HG02798 (cell line): ENCODE measurements around the gene CHM.
A peak's percentile ranks its signal among the peaks of the same experiment; 100 is the strongest.
"Not testable (repeated sequence)": the region's sequence is repeated elsewhere in the genome, so short reads cannot be mapped to it uniquely, and the experiment has no call there.

ENCODE experiments used
- ATAC-seq: cut with Tn5 transposase; IDR thresholded peaks from one replicate; pipeline ENCODE4 v1.9.1; 2021; ENCODE audit warnings: mild to moderate bottlenecking; ENCODE audit not compliant: unreplicated experiment, poor library complexity

The CHM gene, protein sequence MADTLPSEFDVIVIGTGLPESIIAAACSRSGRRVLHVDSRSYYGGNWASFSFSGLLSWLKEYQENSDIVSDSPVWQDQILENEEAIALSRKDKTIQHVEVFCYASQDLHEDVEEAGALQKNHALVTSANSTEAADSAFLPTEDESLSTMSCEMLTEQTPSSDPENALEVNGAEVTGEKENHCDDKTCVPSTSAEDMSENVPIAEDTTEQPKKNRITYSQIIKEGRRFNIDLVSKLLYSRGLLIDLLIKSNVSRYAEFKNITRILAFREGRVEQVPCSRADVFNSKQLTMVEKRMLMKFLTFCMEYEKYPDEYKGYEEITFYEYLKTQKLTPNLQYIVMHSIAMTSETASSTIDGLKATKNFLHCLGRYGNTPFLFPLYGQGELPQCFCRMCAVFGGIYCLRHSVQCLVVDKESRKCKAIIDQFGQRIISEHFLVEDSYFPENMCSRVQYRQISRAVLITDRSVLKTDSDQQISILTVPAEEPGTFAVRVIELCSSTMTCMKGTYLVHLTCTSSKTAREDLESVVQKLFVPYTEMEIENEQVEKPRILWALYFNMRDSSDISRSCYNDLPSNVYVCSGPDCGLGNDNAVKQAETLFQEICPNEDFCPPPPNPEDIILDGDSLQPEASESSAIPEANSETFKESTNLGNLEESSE

DNA sequence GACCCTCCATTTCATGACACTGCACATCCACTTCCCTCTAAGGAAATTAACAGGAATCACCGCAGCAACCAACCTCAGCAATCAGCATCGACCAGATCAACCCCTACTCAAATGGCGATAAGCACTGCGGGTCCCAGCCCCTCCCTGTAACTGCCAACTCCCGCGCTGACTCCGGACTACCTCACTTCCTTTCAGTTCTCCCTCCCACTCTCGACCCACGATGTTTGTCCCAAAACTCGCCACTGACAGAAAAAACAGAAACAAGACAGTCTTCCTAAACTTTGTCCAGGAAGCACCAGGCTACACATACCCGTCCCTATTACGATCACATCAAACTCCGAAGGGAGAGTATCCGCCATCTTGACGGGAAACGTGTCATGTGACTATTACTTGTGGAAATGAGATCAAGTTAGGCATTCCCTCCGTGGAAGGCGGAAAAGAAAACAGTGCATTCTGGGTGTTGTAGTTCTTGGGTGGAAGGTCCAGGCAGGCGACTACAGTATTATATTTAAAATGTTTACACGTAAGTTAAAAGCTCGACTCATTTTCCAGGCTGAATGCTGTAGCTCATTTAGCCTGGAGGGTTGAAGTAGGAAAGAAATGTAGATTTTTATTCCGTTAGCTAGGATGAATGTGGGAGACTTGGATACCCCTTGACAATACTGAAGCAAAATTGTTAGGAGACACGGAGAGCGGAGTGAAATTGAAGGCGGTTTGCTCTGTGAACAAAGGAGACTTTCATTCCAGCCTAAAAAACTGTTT is at the start of gene CHM:
Gene CHM (minus strand): TSS at position 385 of the 762 bp plus-strand sequence. CDS start 26 bp downstream, at position 359.
- ATAC-seq: peak; percentile 99

DNA sequence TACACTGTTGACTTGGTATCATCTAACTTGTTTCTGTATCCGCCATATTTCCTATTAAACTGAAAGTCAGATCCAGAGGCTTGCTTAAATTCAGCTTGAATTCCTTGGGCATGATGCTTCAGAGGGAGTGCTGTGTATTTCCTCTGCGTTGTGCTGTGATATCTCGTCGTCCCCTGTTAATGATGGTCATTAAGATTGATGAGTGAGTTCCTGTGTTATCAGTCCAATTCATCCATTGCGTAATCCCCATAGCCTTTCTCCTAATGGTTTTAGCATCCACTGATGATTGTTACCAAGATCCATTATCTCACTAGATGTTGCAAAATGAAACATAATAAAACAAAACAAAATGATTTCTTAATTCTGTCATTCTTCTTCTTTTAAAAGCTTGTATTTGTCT is 31.3 kb upstream of the CHM start:
- ATAC-seq: no peak

DNA sequence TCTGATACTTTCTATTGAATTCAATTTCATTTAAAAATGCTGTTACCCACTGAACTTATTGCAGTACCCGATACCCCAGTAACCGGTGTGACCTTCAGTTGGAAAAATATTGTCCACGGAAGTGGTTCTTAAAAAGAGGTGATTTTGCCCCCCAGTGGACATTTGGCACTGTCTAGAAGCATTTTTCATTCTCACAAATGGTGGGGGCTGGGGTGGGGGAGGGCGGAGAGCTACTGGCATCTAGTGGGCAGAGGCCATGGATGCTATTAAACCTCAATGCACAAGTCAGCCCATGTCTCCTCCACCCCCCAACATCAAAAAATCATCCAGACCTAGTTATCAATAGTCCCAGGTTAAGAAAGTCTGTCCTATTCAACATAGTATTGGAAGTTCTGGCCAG is 19.6 kb upstream of the CHM start:
- ATAC-seq: no peak

DNA sequence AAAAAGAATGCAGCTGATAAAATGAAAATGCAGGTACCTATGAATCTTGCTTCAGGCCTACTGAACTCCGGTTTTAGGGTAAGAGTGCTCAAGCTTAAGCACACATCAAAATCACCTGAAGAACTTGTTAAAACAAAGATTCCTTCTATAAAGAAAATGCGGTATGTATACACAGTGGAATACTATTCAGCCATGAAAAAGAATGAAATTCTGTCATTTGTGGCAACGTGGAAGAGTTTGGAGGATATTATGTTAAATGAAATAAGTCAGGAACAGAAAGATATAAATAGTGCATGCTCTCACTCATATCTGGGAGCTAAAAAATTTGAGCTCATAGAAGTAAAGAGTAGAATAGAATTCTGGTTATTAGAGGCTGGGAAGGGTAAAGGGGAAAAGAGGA is 14.0 kb upstream of the CHM start:
- ATAC-seq: no peak

DNA sequence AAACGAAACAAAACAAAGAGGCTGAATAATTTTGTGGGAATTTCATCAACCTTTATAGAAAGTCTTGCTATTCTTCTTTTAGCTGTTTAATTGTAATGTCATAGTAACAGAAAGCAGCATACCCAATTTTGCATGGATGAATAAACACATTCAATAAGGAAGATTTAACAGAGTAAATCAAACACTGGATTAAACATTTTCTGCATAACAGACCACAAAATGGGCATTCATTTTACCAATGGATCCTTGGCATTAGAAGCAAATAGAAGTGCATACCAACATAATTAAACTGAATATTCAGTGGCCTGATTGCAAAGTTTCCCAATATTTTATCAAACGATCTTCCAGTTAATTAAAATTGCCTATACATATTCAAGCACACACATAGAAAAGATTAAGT is 4.4 kb upstream of the CHM start:
- ATAC-seq: no peak

DNA sequence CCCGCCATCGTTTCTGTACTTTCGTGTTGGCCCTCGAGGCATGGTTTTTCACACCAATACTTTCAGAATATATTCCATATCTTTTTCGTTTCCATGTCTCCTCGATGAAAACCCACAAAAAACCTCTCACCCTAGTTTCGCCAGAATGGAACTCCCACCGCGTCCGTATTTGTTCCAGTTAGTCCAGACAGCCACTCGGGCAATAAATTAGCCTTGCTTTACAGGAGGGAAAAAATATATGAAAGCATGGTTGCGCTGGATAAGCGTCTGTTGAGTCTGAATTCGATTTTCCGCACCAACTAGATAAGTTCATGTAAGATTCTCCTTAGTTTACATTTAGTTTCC is 550 bp upstream of the CHM start:
- ATAC-seq: no peak

DNA sequence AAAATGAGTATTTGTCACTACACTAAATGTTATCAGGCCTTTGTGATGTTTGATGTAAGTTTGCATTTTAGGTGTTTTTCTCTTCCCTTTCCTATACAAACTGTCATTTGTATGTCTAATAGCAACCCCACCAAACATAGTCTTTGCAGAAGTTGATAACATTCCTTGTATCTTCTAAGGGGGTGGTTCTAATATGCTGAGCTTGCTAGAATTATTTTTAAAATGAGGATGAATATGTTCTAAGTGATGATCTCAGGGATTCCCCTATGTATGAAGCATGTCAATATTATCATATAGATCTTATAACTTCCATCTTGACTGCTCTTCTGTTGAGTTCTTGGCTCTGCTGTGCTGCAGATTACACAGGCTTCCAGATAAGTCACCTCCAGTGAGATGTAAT is 3.1 kb downstream of the CHM start:
- no peak for ATAC-seq

DNA sequence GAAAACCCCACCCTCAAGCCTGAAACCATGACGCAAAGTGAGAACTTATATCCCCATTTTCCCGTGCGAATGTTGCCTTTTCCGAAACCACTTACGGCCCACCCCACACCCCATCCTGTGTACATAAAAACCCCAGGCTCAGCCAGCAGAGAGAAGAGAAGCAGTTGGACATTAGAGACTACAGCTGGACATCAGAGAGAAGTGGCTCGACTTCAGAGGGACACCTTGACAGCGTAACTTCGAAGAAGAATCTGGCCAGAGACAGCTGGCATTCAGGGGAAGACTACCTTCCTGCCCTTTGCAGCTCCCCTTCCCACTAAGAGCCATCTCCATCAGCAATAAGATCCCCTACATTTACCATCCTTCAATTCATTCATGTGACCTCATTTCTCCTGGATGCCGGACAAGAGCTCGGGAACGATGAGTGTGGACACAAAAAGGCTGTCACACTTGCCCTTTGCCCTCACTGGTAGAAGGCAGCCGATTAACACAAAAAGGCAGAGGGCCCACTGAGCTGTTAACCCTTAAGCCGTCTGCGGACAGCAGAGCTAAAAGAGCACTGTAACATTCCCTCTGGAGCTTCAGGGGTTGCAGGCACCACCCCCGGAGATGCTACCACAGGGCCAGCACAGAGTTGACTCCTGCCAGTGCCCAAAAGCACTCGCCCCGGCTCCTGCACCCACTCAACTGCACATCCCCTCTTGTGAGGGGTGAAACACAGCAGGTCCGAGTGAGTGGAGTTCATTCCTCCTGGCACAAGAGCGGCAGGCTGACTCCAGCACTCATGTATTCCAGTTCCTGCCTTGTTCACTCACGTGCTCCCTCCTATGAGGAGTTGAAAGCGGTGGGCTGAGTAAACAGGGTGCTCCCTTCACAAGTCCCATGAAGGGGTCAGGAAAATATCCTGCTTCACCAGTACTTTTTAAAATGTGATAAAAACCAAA is 7.5 kb downstream of the CHM start:
- no peak for ATAC-seq

DNA sequence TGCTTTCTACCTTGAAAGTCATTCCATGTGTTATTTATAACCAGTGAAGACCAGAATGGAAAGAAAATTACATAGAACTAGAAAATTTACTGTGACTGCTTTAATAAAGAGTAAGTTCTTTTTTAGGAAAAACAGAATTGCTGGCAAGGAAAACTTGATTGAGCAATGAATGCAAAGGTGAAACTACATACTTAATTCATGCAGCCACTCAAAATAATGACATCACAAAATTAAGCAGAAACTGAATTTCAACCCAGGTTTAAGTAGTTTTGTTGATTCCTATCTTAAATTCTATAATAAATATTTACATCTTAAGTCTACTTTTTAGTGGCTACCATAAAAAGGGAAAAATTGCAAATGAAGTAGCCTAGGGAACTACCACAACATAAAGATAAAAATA is 14.0 kb downstream of the CHM start:
- ATAC-seq: no peak

DNA sequence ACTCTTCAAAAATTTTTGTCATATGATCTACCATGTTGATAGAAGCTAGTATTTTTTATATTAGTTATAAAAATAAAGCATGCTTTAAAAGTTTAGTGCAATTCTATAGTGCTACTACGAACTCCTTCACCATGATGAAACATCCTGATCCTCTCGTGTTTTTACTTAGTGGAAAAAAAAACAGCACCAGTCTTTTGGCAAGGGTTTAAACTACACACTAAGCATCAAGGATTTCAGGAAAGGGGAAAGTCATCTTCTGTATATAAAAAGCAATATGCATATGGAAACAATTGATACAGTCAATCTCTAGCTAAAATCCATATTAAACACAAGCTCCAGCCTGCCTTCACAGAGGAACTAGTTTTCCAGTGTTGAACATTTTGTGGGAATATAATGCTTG is 18.7 kb downstream of the CHM start:
- ATAC-seq: no peak

DNA sequence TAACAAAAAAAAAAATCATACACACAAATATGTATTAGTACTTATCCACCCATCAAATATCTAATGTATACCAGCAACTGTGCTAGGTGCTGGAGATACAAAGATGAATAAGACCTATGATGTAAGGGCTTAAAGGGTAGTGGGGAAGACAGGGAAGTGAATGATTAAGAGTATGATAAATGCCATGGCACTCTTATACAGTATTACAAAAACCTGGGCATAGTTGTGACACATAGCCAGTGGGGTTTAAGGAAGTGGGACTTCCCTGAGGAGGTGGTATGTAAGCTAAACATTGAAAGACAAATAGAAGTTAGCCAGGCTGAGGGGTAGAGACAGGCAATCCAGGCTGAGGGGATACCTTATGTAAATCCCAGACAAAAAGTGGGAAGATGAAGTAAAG is 23.5 kb downstream of the CHM start:
- no peak for ATAC-seq

DNA sequence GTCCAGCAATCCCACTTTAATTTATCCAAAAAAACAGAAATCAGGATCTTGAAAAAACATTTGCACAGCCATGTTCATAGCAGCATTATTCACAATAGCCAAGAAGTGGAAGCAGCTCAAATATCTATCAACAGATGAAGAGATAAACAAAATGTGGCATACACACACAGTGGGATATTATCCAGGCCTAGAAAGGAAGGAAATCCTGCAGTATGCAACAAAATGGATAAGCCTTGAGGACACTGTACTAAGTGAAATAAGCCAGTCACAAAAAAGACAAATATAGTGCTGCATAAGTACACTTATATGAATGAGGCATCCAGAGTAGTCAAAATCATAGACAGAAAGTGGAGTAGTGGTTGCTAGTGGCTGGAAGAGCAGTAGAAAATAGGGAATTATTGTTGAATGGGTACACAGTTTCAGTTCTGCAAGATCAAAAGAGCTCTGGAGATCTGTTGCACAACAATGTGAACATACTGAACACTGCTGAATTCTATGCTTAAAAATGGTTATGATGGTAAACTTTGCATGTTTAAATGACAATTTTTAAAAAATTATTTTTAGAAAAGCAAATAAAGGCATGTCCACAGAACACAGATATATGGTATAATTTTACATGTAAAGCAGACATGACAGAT is 25.6 kb downstream of the CHM start:
- no peak for ATAC-seq

DNA sequence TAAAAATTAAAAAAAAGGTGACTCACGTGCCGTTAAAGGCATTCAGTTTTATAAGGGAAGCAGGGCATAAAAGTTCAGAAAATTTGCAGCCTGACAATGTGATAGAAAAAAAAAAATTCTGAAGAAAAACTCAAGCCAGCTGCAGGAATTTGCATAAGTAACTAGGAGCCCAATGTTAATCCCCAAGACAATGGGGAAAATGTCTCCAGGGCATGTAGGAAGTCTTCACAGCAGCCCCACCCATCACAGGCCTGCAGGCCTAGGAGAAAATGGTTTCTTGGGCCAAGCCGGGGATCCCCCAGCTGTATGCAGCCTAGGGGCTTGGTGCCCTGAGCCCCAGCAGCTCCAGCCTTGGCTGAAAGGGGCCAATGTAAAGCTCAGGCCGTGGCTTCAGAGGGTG is 31.2 kb downstream of the CHM start:
- ATAC-seq: no peak

DNA sequence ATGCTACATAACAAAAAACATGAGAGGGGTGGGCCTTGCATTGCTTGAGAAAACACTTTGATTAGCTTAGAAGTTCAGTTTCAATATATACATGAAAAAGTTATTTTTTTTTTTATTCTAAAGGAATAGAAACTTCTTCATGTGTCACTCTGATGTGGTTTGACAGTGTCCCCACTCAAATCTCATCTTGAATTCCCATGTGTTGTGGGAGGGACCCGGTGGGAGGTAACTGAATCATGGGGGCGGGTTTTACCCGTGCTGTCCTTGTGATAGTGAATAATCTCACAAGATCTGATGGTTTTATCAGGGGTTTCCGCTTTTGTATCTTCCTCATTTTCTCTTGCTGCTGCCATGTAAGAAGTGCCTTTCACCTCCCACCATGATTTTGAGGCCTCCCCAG is 32.4 kb downstream of the CHM start:
- ATAC-seq: not testable (repeated sequence)

DNA sequence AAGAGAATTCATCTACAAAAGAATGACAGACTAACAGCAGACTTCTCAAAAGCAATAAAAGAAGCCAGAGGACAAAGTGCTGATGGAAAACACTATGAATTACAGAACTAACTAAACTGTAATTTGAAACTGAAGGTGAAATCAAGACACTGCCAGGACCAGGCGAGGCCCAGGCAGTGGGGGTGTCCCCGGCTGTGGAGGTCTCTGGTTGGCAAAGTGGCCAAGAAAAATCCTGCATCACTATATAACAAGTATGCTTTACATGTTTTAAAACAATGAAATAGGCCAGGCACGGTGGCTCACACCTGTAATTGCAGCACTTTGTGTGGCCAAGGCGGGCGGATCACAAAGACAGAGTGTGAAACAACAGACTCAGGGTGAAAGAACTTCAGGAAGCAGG is 32.9 kb downstream of the CHM start:
- ATAC-seq: no peak

DNA sequence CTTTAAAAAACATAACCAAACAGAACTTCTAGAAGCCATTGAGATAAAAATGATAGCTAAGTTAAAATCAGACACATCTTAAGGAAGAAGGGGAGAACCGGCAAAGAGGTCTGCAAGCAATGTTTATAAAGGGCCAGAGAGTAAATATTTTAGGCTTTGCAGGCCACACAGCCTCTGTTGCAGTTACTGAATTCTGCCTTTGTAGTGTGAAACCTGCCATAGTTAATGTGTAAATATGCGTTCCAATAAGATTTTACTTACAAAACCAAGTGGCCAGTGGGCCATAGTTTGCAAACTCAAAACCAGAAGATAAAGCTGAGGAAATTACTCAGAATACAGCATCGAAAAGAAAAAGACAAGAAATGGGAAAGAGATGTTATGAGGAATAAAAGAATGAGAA is 33.6 kb downstream of the CHM start:
- no peak for ATAC-seq

DNA sequence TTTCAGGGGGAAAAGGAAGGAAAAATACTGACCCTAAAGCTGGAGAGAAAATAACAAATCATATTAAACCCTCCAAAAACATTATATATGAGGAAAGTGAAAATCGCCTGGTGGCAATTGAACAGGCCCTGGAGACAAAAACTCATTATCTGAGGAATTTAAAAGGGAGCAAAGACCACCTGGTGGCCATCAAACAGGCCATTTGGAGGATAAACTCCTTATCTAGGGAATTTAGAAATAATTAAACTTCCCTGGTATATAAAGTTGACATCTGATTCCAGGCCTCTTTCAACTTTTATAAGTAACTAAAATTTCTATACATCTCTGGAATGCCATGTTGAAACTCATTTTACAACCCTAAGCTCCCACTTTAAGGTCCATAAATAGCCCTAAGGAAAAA is 35.2 kb downstream of the CHM start:
- ATAC-seq: no peak

DNA sequence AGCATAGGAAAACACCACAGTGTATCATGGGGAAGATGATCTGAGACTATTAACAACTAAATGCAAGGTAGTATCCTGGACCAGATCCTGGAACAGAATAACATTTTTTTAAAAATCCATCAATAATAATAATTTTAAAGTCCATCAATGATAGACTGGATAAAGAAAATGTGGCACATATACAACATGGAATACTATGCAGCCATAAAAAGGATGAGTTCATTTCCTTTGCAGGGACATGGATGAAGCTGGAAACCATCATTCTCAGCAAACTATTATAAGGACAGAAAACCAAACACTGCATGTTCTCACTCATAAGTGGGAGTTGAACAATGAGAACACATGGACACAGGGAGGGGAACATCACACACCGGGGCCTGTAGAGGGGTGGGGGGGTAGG is 37.6 kb downstream of the CHM start:
- not testable (repeated sequence) for ATAC-seq

DNA sequence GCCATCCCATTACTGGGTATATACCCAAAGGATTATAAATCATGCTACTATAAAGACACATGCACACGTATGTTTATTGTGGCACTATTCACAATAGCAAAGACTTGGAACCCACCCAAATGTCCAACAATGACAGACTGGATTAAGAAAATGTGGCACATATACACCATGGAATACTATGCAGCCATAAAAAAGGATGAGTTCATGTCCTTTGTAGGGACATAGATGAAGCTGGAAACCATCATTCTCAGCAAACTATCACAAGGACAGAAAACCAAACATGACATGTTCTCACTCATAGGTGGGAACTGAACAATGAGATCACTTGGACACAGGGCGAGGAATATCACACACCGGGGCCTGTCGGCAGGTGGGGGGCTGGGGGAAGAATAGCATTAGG is 39.5 kb downstream of the CHM start:
- ATAC-seq: not testable (repeated sequence)
